ENCODE data around the gene POU3F2.

Gene POU3F2

GRCh38 chr6:98808541-98809210 is 25.7 kb upstream of the POU3F2 start:
- TF ChIP-seq, protein P1, sequence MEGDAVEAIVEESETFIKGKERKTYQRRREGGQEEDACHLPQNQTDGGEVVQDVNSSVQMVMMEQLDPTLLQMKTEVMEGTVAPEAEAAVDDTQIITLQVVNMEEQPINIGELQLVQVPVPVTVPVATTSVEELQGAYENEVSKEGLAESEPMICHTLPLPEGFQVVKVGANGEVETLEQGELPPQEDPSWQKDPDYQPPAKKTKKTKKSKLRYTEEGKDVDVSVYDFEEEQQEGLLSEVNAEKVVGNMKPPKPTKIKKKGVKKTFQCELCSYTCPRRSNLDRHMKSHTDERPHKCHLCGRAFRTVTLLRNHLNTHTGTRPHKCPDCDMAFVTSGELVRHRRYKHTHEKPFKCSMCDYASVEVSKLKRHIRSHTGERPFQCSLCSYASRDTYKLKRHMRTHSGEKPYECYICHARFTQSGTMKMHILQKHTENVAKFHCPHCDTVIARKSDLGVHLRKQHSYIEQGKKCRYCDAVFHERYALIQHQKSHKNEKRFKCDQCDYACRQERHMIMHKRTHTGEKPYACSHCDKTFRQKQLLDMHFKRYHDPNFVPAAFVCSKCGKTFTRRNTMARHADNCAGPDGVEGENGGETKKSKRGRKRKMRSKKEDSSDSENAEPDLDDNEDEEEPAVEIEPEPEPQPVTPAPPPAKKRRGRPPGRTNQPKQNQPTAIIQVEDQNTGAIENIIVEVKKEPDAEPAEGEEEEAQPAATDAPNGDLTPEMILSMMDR (IDR thresholded peaks at IDR 0.05; ENCODE audit: borderline replicate concordance, insufficient read depth, low read depth, low read length), result no peak
- no peak overlapping the region for H3K4me3 ChIP-seq (ENCODE audit: low read depth, low read length)

DNA sequence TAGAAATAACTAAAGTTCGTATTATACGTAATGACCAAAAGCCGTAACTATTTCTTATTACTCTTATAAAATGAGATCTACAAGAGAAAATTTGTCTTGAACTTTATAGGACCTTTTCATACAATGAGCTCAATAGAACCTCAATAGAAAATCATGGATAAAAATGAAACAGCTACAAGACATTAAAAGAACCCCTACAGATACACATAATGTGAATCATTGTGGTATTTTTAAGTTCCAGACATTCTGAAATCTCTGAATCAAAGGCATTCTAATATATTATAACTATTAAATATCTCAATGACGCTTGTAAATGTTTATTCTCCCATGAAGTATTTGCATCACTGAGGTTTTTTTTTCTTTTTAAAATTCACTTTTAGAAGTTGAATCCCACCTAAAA is 22.2 kb upstream of the POU3F2 start:
- TF ChIP-seq, protein P1 (IDR thresholded peaks at IDR 0.05; ENCODE audit: borderline replicate concordance, insufficient read depth, low read depth, low read length), result no peak
- H3K4me3 ChIP-seq (ENCODE audit: low read depth, low read length), result no peak overlapping the region

GRCh38 chr6:98816799-98817198 is 17.6 kb upstream of the POU3F2 start:
- TF ChIP-seq, protein P1 (IDR thresholded peaks at IDR 0.05; ENCODE audit: borderline replicate concordance, insufficient read depth, low read depth, low read length), result no peak
- no peak overlapping the region for H3K4me3 ChIP-seq (ENCODE audit: low read depth, low read length)

- TF ChIP-seq, protein P1 (IDR thresholded peaks at IDR 0.05; ENCODE audit: borderline replicate concordance, insufficient read depth, low read depth, low read length), result no peak
- no peak overlapping the region for H3K4me3 ChIP-seq (ENCODE audit: low read depth, low read length)
Measured at GRCh38 chr6:98821756-98822405, 12.5 kb upstream of the POU3F2 start.

DNA sequence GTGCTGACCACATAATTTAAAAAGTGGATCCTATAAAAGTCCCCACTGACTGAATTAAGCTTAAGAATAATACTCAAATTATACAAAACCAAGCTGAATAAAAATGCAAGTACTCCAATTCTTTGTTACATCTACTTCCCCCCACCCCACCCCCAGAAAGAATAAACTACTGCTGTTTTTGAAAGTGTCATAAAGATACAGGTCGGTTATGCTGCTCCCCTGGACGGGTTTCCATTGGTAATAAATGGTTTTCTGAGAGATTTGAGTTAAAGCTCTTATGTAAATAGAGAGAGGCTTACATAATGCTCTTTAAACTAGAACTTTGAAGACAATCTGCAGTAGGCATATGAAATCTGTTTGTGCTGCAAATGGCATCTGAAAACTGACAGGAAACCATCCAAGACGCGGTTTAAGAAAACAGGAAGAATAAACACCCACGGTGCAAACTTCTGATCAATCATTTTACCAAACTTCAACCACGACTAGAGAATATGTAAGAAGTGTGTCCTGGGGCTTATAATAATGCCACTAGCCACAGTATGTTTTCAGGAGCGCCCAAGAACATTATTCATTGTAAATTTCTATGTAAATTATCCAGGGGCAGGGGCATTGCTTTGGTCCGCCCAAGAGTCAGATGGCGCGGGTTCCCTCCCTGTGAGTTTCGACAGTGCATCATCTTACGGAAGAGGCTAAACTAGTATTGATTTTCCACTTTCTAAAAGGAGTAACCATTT is 10.8 kb upstream of the POU3F2 start:
- H3K4me3 ChIP-seq (ENCODE audit: low read depth, low read length), result no peak overlapping the region
- TF ChIP-seq, protein P1 (IDR thresholded peaks at IDR 0.05; ENCODE audit: borderline replicate concordance, insufficient read depth, low read depth, low read length), result no peak

- TF ChIP-seq, protein P1 (IDR thresholded peaks at IDR 0.05; ENCODE audit: borderline replicate concordance, insufficient read depth, low read depth, low read length), result no peak
- no peak overlapping the region for H3K4me3 ChIP-seq (ENCODE audit: low read depth, low read length)
Measured at GRCh38 chr6:98824162-98824901, 10.0 kb upstream of the POU3F2 start.

Measured in GM12875 (cell line).